ENCODE measurements around the gene TBC1D23.

The TBC1D23 gene

DNA sequence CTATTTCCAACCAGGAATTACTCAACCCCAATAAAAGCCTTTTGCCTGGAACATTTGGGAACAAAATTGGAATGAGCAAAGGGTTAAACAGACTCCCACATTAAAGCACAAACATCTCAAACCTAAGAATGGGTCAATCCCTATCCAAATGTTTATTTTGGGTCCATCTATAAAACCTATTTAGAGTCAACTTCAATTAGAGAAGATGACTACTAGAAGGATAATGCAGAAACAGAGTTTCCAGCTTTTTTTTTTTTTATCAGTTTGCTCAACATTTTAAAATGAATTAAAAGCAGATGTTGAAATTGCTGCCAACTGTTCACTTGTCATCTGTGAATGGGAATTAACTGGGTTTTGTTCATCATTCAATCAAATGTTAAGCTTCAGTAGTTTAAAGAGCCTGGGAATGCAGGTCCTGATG lies 4.1 kb upstream of the TBC1D23 start:
- Histone ChIP-seq H3K27ac (ENCODE audit: extremely low read depth, low read depth, low read length) (no peak overlapping the region), H3K4me1 (ENCODE audit: control insufficient read depth, insufficient read depth, low read length) (peaks cover 3% of the 10 kb centered on the region; the same call in 1 of the 2 replicates), H3K4me3 (ENCODE audit: low read depth, low read length) (no peak overlapping the region), H3K9me3 (ENCODE audit: control insufficient read depth, insufficient read depth, low read depth, low read length) (no peaks in the 10 kb centered on the region), H3K36me3 (ENCODE audit: control insufficient read depth in 2 of 2, insufficient read depth in 1 of 2, low read length in 2 of 2) (no peaks in the 10 kb centered on the region)
- ChIA-PET POLR2A (no interaction called here), CTCF (interaction anchor here (1.0 to 2.5 kb wide), 4 partner anchors 23 to 425 kb away, joined by 3 to 11 read pairs (median 6); no protein-coding TSS in a partner anchor)
- TF ChIP-seq ZNF391 (tag by site-specific recombination; IDR thresholded peaks at IDR 0.05; ENCODE audit: borderline replicate concordance, low read depth) (no peak), ZNF174 (tag by site-specific recombination; IDR thresholded peaks at IDR 0.05) (no peak), ZNF341 (tag by site-specific recombination; IDR thresholded peaks at IDR 0.05; ENCODE audit: low read depth) (no peak)
- TF ChIP-seq, protein P1, sequence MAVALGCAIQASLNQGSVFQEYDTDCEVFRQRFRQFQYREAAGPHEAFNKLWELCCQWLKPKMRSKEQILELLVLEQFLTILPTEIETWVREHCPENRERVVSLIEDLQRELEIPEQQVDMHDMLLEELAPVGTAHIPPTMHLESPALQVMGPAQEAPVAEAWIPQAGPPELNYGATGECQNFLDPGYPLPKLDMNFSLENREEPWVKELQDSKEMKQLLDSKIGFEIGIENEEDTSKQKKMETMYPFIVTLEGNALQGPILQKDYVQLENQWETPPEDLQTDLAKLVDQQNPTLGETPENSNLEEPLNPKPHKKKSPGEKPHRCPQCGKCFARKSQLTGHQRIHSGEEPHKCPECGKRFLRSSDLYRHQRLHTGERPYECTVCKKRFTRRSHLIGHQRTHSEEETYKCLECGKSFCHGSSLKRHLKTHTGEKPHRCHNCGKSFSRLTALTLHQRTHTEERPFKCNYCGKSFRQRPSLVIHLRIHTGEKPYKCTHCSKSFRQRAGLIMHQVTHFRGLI (tag by site-specific recombination; IDR thresholded peaks at IDR 0.05) = no peak
- TF ChIP-seq, protein P2, sequence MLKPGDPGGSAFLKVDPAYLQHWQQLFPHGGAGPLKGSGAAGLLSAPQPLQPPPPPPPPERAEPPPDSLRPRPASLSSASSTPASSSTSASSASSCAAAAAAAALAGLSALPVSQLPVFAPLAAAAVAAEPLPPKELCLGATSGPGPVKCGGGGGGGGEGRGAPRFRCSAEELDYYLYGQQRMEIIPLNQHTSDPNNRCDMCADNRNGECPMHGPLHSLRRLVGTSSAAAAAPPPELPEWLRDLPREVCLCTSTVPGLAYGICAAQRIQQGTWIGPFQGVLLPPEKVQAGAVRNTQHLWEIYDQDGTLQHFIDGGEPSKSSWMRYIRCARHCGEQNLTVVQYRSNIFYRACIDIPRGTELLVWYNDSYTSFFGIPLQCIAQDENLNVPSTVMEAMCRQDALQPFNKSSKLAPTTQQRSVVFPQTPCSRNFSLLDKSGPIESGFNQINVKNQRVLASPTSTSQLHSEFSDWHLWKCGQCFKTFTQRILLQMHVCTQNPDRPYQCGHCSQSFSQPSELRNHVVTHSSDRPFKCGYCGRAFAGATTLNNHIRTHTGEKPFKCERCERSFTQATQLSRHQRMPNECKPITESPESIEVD (tag by site-specific recombination; IDR thresholded peaks at IDR 0.05) = 0 out of 2 replicates have a peak, but pooled peaks have one; percentile 7

DNA sequence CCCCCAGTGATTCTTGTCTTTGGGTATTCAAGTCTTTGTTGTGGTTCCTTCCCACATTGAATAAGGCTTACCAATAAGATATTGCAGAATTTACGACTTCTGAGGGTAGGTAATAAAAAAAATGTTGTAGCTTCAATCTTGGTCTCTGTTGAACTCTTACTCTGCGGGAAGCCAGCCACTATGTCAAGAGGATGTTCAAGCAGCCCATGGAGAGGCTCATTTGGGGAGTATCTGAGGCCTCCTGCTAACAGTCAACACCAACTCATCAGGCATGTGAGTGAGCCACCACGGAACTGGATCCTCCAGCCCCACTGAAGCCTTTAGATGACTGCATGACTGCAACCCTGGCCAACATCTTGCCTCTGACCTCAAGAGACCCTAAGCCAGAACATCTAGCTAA lies 3.2 kb upstream of the TBC1D23 start:
- H3K9me3 ChIP-seq (ENCODE audit: control insufficient read depth, insufficient read depth, low read depth, low read length) = no peaks in the 10 kb centered on the region
- peaks cover 3% of the 10 kb centered on the region for H3K4me1 ChIP-seq (ENCODE audit: control insufficient read depth, insufficient read depth, low read length)
- no peaks in the 10 kb centered on the region for H3K36me3 ChIP-seq (ENCODE audit: control insufficient read depth in 2 of 2, insufficient read depth in 1 of 2, low read length in 2 of 2)
- ChIA-PET POLR2A (no interaction called here), CTCF (interaction anchor here (2.0 to 2.5 kb wide), 2 partner anchors 189 to 414 kb away, joined by 7 to 11 read pairs; no protein-coding TSS in a partner anchor)
- TF ChIP-seq ZIC2 (tag by site-specific recombination; IDR thresholded peaks at IDR 0.05) (0 out of 2 replicates have a peak, but pooled peaks have one; percentile 19), ZFP3 (tag by site-specific recombination; IDR thresholded peaks at IDR 0.05; ENCODE audit: low read depth) (no peak), GLIS1 (tag by site-specific recombination; IDR thresholded peaks at IDR 0.05) (peak; percentile 65), ZNF501 (tag by site-specific recombination; IDR thresholded peaks at IDR 0.05) (no peak), ZNF335 (tag by site-specific recombination; conservative IDR thresholded peaks at IDR 0.05) (peak; percentile 64), OSR2 (tag by site-specific recombination; IDR thresholded peaks at IDR 0.05) (0 out of 2 replicates have a peak, but pooled peaks have one; percentile 21), HOXA7 (CRISPR knock-in tag; IDR thresholded peaks at IDR 0.05; ENCODE audit: borderline replicate concordance) (no peak), ZNF394 (tag by site-specific recombination; IDR thresholded peaks at IDR 0.05; ENCODE audit: borderline replicate concordance) (peak; percentile 60; the same call in 1 of the 2 replicates), ZNF677 (tag by site-specific recombination; IDR thresholded peaks at IDR 0.05) (no peak)
- TF ChIP-seq, protein P3, sequence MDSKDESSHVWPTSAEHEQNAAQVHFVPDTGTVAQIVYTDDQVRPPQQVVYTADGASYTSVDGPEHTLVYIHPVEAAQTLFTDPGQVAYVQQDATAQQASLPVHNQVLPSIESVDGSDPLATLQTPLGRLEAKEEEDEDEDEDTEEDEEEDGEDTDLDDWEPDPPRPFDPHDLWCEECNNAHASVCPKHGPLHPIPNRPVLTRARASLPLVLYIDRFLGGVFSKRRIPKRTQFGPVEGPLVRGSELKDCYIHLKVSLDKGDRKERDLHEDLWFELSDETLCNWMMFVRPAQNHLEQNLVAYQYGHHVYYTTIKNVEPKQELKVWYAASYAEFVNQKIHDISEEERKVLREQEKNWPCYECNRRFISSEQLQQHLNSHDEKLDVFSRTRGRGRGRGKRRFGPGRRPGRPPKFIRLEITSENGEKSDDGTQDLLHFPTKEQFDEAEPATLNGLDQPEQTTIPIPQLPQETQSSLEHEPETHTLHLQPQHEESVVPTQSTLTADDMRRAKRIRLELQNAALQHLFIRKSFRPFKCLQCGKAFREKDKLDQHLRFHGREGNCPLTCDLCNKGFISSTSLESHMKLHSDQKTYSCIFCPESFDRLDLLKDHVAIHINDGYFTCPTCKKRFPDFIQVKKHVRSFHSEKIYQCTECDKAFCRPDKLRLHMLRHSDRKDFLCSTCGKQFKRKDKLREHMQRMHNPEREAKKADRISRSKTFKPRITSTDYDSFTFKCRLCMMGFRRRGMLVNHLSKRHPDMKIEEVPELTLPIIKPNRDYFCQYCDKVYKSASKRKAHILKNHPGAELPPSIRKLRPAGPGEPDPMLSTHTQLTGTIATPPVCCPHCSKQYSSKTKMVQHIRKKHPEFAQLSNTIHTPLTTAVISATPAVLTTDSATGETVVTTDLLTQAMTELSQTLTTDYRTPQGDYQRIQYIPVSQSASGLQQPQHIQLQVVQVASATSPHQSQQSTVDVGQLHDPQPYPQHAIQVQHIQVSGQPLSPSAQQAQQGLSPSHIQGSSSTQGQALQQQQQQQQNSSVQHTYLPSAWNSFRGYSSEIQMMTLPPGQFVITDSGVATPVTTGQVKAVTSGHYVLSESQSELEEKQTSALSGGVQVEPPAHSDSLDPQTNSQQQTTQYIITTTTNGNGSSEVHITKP (tag by site-specific recombination; IDR thresholded peaks at IDR 0.05) = no peak
- TF ChIP-seq, protein P4, sequence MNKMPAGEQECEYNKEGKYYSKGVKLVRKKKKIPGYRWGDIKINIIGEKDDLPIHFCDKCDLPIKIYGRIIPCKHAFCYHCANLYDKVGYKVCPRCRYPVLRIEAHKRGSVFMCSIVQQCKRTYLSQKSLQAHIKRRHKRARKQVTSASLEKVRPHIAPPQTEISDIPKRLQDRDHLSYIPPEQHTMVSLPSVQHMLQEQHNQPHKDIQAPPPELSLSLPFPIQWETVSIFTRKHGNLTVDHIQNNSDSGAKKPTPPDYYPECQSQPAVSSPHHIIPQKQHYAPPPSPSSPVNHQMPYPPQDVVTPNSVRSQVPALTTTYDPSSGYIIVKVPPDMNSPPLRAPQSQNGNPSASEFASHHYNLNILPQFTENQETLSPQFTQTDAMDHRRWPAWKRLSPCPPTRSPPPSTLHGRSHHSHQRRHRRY (tag by site-specific recombination; IDR thresholded peaks at IDR 0.05) = no peak
- no peak overlapping the region for H3K27ac ChIP-seq (ENCODE audit: extremely low read depth, low read depth, low read length)
- no peak overlapping the region for H3K4me3 ChIP-seq (ENCODE audit: low read depth, low read length)
